Muscle layer of duodenum (tissue), 2 donors: ENCODE results near the gene SSBP4.

Source experiments
- H3K27ac ChIP-seq: one replicate; pipeline ENCODE4 v1.7.0; 2013; ENCODE audit warnings: mild to moderate bottlenecking, low read length
- H3K27me3 ChIP-seq: one replicate; pipeline ENCODE4 v1.7.0; 2013; ENCODE audit warnings: low read depth, mild to moderate bottlenecking, control low read depth, low read length
- H3K36me3 ChIP-seq, 2 donors: one replicate each; pipeline ENCODE4 v1.7.0; 2013; ENCODE audit warnings: low read length in 2 of 2, control low read depth in 1 of 2, mild to moderate bottlenecking in 1 of 2; ENCODE audit not compliant: insufficient read depth in 2 of 2, control insufficient read depth in 1 of 2
- H3K4me1 ChIP-seq, 2 donors: one replicate each; pipeline ENCODE4 v1.7.0; 2013; ENCODE audit warnings: low read length in 2 of 2, mild to moderate bottlenecking in 2 of 2, control low read depth in 1 of 2, moderate library complexity in 1 of 2; ENCODE audit not compliant: insufficient read depth in 2 of 2, control insufficient read depth in 1 of 2
- H3K4me3 ChIP-seq, 2 donors: one replicate each; pipeline ENCODE4 v1.7.0; 2013; ENCODE audit warnings: low read length in 2 of 2, low read depth in 1 of 2, mild to moderate bottlenecking in 1 of 2
- H3K9me3 ChIP-seq, 2 donors: one replicate each; pipeline ENCODE4 v1.7.0; 2013; ENCODE audit warnings: low read length in 2 of 2, control low read depth in 1 of 2, mild to moderate bottlenecking in 1 of 2; ENCODE audit not compliant: control insufficient read depth in 1 of 2
- donor health status: healthy.

SSBP4 gene

GRCh38 chr19:18468517-18468916, 49.3 kb downstream of the SSBP4 start:
- Histone ChIP-seq H3K27me3 (no peaks in the 10 kb centered on the region), H3K4me1 (peaks cover 26 to 47% of the 10 kb centered on the region in 2 donors), H3K9me3 (no peaks in the 10 kb centered on the region), H3K36me3 (peaks cover 7 to 13% of the 10 kb centered on the region in 2 donors), H3K27ac (no peak overlapping the region), H3K4me3 (no peak overlapping the region)

DNA sequence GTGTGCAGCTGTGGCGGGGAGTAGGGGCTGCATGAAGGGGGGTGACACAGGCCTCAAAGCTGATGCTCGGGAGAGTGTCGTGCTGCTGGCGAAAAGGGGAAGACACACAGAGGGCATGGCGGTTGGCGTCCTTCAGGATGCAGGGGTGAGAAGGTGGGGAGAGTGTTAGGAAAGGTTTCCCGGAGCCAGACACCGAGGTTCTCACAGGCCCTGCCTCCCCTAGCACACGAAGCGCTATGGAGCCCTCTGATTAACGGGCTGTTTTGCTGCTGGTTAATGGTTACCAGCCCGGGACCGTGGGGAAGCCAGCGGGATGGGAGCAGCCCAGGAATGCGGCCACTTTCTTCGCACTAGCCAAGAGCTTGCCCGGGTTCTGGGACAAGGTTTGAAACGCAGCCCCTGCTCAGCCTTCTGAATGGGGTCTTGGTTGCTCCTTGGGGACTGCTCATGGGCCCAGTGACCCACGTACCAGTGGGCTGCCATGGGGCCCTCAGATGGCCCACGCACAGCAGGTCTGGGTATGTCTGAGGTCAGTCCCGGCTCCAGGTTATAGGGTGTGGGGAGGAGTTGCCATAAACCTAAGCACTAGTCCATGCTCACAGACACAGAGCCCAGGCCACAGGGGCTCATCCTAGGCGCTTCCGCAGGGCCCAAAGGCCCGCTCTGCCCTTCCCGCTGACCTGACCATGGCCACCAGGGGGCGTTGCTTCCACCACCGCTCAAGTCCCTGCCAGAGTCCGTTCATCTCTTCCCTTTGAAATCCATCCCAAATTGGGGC, 50.1 kb downstream of the SSBP4 start:
- H3K27ac ChIP-seq, result no peak overlapping the region
- peaks cover 26 to 50% of the 10 kb centered on the region in 2 donors for H3K4me1 ChIP-seq
- H3K4me3 ChIP-seq, result no peak overlapping the region
- H3K36me3 ChIP-seq, result peaks cover 7 to 13% of the 10 kb centered on the region in 2 donors
- H3K27me3 ChIP-seq, result no peaks in the 10 kb centered on the region
- H3K9me3 ChIP-seq, result no peaks in the 10 kb centered on the region

GRCh38 chr19:18470787-18471186, 51.6 kb downstream of the SSBP4 start:
- Histone ChIP-seq H3K27ac (no peak overlapping the region), H3K4me3 (no peak overlapping the region), H3K4me1 (peaks cover 15 to 40% of the 10 kb centered on the region in 2 donors), H3K27me3 (no peaks in the 10 kb centered on the region), H3K36me3 (peaks cover 7% of the 10 kb centered on the region in 2 donors), H3K9me3 (no peaks in the 10 kb centered on the region)

GRCh38 chr19:18473003-18473705, 54.0 kb downstream of the SSBP4 start:
- peaks cover 7% of the 10 kb centered on the region in 2 donors for H3K36me3 ChIP-seq
- no peak overlapping the region for H3K4me3 ChIP-seq
- peaks cover 13 to 31% of the 10 kb centered on the region in 2 donors for H3K4me1 ChIP-seq
- no peaks in the 10 kb centered on the region for H3K9me3 ChIP-seq
- H3K27me3 ChIP-seq, result no peaks in the 10 kb centered on the region
- peak overlapping the region; percentile 56 for H3K27ac ChIP-seq

- peaks cover 7% of the 10 kb centered on the region in 2 donors for H3K36me3 ChIP-seq
- no peak overlapping the region for H3K4me3 ChIP-seq
- no peaks in the 10 kb centered on the region for H3K27me3 ChIP-seq
- no peaks in the 10 kb centered on the region for H3K9me3 ChIP-seq
- peaks cover 18 to 35% of the 10 kb centered on the region in 2 donors for H3K4me1 ChIP-seq
- no peak overlapping the region for H3K27ac ChIP-seq
These were observed 54.5 kb downstream of the SSBP4 start for GRCh38 chr19:18473706-18474087.

- no peak overlapping the region for H3K27ac ChIP-seq
- H3K36me3 ChIP-seq, result peaks cover 7% of the 10 kb centered on the region in 2 donors
- no peaks in the 10 kb centered on the region for H3K9me3 ChIP-seq
- H3K27me3 ChIP-seq, result no peaks in the 10 kb centered on the region
- no peak overlapping the region for H3K4me3 ChIP-seq
- peaks cover 17 to 41% of the 10 kb centered on the region in 2 donors for H3K4me1 ChIP-seq
These were observed 55.2 kb downstream of the SSBP4 start for GRCh38 chr19:18474366-18474887.

GRCh38 chr19:18475004-18475453, 55.8 kb downstream of the SSBP4 start:
- H3K9me3 ChIP-seq, result no peaks in the 10 kb centered on the region
- no peak overlapping the region for H3K4me3 ChIP-seq
- H3K27me3 ChIP-seq, result no peaks in the 10 kb centered on the region
- peaks cover 14 to 41% of the 10 kb centered on the region in 2 donors for H3K4me1 ChIP-seq
- H3K27ac ChIP-seq, result no peak overlapping the region
- H3K36me3 ChIP-seq, result peaks cover 7% of the 10 kb centered on the region in 2 donors

- H3K27me3 ChIP-seq, result no peaks in the 10 kb centered on the region
- H3K9me3 ChIP-seq, result no peaks in the 10 kb centered on the region
- peaks cover 1 to 7% of the 10 kb centered on the region in 2 donors for H3K36me3 ChIP-seq
- H3K4me3 ChIP-seq, result no peak overlapping the region
- H3K27ac ChIP-seq, result no peak overlapping the region
- H3K4me1 ChIP-seq, result peaks cover 8 to 39% of the 10 kb centered on the region in 2 donors
These were observed 56.6 kb downstream of the SSBP4 start for GRCh38 chr19:18475762-18476331.

- Histone ChIP-seq H3K27ac (no peak overlapping the region), H3K36me3 (peaks cover 0 to 7% of the 10 kb centered on the region in 2 donors), H3K4me1 (peaks cover 8 to 39% of the 10 kb centered on the region in 2 donors), H3K9me3 (no peaks in the 10 kb centered on the region), H3K4me3 (no peak overlapping the region), H3K27me3 (no peaks in the 10 kb centered on the region)
These were observed 57.4 kb downstream of the SSBP4 start for GRCh38 chr19:18476507-18477041.

- Histone ChIP-seq H3K4me1 (peaks cover 8 to 39% of the 10 kb centered on the region in 2 donors), H3K36me3 (peaks cover 0 to 5% of the 10 kb centered on the region in 2 donors), H3K9me3 (no peaks in the 10 kb centered on the region), H3K27ac (no peak overlapping the region), H3K4me3 (no peak overlapping the region), H3K27me3 (no peaks in the 10 kb centered on the region)
These were observed 58.0 kb downstream of the SSBP4 start for GRCh38 chr19:18477042-18477779.
